ELR (cell line): Measurements from ENCODE around the gene EIF4EBP3.

Source experiments
- DNase-seq: peaks from one replicate; pipeline ENCODE4 v3.0.0-alpha.2; 2015; ENCODE audit warnings: low read depth

Gene EIF4EBP3

GRCh38 chr5:140557136-140557805 is 9.8 kb downstream of the EIF4EBP3 start, which contains the start of gene SRA1:
Gene SRA1, minus strand, starts transcription at chr5:140557473. Its CDS starts 21 bp downstream, at chr5:140557452.
- DNase-seq: peak; percentile 92

- DNase-seq: no peak
These were observed 10.5 kb downstream of the EIF4EBP3 start for GRCh38 chr5:140557965-140558364.

GRCh38 chr5:140558542-140558941 is 11.1 kb downstream of the EIF4EBP3 start:
- DNase-seq: no peak

- DNase-seq: no peak
These were observed 12.8 kb downstream of the EIF4EBP3 start for GRCh38 chr5:140560227-140560626.

GRCh38 chr5:140561753-140562523 is 14.5 kb downstream of the EIF4EBP3 start:
- DNase-seq: no peak

GRCh38 chr5:140563596-140563995 is 16.1 kb downstream of the EIF4EBP3 start:
- DNase-seq: no peak

GRCh38 chr5:140564196-140565023 is 16.9 kb downstream of the EIF4EBP3 start, which contains the start of the genes APBB3 and SLC35A4:
Gene APBB3, minus strand, starts transcription at chr5:140564598. Its CDS starts 353 bp downstream, at chr5:140564245.
Gene SLC35A4, plus strand, starts transcription at chr5:140564828. Its CDS starts 2,342 bp downstream, at chr5:140567170.
- DNase-seq: peak; percentile 99

- DNase-seq: peak; percentile 66
These were observed 17.7 kb downstream of the EIF4EBP3 start for GRCh38 chr5:140565024-140565779.

- DNase-seq: peak; percentile 28
These were observed 18.3 kb downstream of the EIF4EBP3 start for GRCh38 chr5:140565780-140566095.

- no peak for DNase-seq
These were observed 19.2 kb downstream of the EIF4EBP3 start for GRCh38 chr5:140566665-140567064.

- no peak for DNase-seq
These were observed 19.8 kb downstream of the EIF4EBP3 start for GRCh38 chr5:140567136-140567818.

- DNase-seq: no peak
These were observed 20.4 kb downstream of the EIF4EBP3 start for GRCh38 chr5:140567871-140568270.

GRCh38 chr5:140568443-140569063 is 21.1 kb downstream of the EIF4EBP3 start:
- no peak for DNase-seq

GRCh38 chr5:140569197-140569596 is 21.7 kb downstream of the EIF4EBP3 start:
- no peak for DNase-seq

- no peak for DNase-seq
These were observed 22.6 kb downstream of the EIF4EBP3 start for GRCh38 chr5:140570058-140570457.

- no peak for DNase-seq
These were observed 23.0 kb downstream of the EIF4EBP3 start for GRCh38 chr5:140570488-140570887.

GRCh38 chr5:140571105-140571504 is 23.6 kb downstream of the EIF4EBP3 start:
- DNase-seq: no peak

- DNase-seq: no peak
These were observed 26.2 kb downstream of the EIF4EBP3 start for GRCh38 chr5:140573683-140574082.

GRCh38 chr5:140574165-140574564 is 26.7 kb downstream of the EIF4EBP3 start:
- DNase-seq: no peak

GRCh38 chr5:140575309-140575708 is 27.8 kb downstream of the EIF4EBP3 start:
- peak; percentile 59 for DNase-seq

GRCh38 chr5:140576776-140577201 is 29.3 kb downstream of the EIF4EBP3 start:
- no peak for DNase-seq
